Retinal pigment epithelial cell (primary cell): ENCODE results near the gene RAX2.

Experiments used
- DNase-seq: peaks from one replicate; pipeline ENCODE4 v3.0.0-alpha.2; 2010; ENCODE audit warnings: low read depth
- H3K4me3 ChIP-seq: 2 replicates; pipeline ENCODE4 v1.5.1; 2011; ENCODE audit warnings: mild to moderate bottlenecking, low read length, control low read depth, moderate library complexity
- TF ChIP-seq, protein P1 (sequence below): conservative IDR thresholded peaks from 2 replicates; pipeline ENCODE4 v1.5.1; 2011; ENCODE audit warnings: low read depth, low read length, control low read depth, inconsistent platforms

RAX2 gene

DNA sequence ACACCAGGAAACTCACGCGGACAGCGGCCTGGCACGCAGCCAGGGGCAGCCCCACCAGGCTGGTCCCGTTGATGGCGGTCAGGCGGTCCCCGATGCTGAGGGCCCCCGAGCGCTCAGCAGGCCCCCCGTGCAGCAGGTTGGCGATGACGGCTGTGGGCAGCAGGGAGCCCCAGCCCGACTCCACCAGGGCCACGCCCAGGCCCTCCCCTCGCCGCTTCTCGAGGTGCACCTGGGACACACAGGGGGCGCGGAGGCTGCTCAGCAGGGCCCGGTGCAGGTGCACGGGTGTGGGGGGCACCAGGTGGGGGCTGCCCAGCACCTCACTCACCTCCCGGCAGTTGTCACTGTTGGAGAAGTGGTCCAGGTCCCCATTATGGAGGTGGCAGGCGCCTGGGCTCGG is 19.5 kb downstream of the RAX2 start:
- TF ChIP-seq, protein P1, sequence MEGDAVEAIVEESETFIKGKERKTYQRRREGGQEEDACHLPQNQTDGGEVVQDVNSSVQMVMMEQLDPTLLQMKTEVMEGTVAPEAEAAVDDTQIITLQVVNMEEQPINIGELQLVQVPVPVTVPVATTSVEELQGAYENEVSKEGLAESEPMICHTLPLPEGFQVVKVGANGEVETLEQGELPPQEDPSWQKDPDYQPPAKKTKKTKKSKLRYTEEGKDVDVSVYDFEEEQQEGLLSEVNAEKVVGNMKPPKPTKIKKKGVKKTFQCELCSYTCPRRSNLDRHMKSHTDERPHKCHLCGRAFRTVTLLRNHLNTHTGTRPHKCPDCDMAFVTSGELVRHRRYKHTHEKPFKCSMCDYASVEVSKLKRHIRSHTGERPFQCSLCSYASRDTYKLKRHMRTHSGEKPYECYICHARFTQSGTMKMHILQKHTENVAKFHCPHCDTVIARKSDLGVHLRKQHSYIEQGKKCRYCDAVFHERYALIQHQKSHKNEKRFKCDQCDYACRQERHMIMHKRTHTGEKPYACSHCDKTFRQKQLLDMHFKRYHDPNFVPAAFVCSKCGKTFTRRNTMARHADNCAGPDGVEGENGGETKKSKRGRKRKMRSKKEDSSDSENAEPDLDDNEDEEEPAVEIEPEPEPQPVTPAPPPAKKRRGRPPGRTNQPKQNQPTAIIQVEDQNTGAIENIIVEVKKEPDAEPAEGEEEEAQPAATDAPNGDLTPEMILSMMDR = no peak
- DNase-seq = no peak
- H3K4me3 ChIP-seq = no peak overlapping the region

DNA sequence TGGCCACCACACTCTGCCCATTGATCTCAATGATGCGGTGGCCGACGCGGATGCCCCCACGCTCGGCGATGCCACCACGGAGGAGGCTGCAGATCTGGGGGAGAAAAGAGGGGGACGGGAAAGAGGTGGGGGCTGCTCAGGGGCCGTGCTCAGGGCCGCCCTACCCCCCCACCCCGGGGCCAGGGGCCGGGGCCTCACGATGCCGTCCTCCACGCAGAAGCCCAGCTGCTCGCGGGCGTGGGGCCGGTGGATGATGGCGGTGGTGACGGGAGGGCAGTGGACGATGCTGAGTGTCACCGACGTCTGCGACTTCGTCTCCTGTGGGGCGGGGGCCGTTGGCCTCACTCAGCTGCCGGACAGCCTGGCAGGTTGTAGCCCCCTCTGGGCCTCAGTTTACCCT is 20.8 kb downstream of the RAX2 start:
- no peak for DNase-seq
- H3K4me3 ChIP-seq = no peak overlapping the region
- TF ChIP-seq, protein P1 = no peak

DNA sequence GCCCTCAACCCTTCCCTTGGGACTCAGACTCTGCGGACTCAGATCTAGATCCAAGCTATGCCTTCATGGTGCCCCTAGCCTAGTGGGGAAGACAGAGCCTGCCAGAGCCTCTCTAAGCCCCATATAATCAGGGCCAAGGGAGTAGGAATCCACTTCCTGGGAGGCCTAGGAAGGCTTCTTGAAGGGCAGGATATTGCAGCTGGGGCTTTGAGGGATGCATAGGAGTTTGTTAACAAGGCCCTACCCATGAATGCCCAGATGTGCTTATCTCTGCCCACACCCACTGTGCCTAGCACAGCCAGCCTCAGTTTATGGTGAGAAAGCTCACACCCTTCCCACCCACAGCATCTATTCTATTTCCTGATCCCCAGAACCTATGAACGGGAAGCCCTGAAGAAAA is 21.8 kb downstream of the RAX2 start:
- DNase-seq = no peak
- TF ChIP-seq, protein P1 = no peak
- H3K4me3 ChIP-seq = no peak overlapping the region

DNA sequence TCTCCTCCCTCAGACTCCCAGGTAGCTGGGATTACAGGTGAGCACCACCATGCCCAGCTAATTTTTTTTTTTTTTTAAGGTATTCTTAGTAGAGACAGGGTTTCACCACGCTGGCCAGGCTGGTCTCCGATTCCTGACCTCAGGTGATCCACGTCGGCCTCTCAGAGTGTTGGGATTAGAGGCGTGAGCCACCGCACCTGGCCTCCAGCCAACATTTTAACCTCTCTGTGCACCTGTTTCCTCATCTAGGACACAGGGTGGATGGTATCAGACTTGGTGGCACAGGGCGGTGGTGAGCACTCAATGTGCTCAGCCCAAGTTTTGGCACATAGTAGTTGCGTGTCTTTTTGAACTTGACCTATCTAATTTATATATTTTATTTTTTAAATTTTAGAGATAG is 23.1 kb downstream of the RAX2 start:
- H3K4me3 ChIP-seq = no peak overlapping the region
- no peak for DNase-seq
- TF ChIP-seq, protein P1 = no peak

DNA sequence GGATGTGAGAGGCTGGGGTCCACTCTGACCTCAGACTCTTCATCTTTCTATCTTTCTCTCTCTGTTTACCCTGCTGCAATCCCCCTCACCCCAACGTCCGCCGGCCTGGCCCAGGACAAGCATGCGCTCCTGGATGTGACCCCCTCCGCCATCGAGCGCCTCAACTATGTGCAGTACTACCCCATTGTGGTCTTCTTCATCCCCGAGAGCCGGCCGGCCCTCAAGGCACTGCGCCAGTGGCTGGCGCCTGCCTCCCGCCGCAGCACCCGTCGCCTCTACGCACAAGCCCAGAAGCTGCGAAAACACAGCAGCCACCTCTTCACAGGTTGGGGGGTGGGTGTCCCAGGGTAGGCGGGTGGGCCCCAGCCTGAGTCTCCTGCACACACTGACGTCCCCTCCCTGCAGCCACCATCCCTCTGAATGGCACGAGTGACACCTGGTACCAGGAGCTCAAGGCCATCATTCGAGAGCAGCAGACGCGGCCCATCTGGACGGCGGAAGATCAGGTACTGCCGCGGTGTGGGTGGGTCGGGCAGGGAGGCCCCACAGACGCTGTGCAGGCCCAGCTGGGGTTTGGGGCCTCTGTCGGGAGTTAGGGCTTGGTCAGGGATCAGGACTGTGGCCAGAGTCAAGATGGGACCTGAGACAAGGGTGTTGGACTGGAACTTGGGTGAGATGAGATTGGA is 25.5 kb downstream of the RAX2 start:
- TF ChIP-seq, protein P1 = no peak
- DNase-seq = no peak
- no peak overlapping the region for H3K4me3 ChIP-seq

DNA sequence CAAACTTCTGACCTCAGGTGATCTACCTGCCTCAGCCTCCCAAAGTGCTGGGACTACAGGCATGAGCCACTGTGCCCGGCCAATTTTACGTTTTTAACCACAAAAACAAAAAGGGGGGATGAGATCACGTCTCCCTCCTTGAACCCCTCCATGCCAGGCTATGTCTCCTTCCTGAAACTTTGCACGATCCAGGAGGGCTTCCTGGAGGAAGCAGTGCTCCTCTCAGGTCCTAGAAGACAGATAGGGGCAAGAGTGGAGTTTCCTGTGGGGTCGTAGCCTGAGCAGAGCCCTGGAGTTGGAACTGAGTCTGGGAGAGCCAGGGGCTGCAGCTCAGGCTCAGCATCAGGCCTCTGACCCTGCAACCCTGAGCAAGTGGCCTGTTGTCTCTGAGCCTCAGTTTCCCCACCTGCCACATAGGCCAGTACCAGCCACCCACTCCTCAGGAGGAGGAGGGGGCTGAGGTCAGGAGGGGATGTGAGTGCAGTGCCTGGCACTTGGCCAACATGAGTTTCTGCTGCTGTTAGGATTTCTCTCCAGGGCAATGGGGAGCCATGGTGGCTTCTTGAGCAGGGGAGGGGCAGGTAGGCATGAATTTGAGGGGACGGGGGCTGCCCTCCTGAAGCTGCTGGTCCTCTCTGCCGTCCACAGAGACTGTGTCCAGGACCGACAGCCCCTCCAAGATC is 26.5 kb downstream of the RAX2 start:
- no peak overlapping the region for H3K4me3 ChIP-seq
- DNase-seq = no peak
- TF ChIP-seq, protein P1 = no peak

DNA sequence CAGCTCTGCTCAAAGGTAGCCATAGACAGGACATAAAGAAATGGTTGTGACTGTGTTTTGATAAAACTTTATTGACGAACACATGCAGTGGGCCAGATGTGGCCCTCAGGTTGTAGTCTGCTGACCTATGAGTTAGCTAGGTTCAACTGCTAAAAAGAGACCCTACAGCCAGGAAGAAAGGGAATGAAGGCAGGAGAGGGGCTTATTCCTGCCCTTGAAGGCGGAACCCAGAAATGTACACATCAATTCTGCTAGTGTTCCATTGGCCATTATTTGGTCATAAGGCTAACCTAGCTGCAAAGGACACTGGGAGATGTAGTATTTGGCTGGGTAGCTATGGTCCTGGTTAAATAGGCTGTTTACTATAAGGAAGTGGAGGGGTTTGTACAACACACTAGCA is 28.5 kb downstream of the RAX2 start:
- no peak for DNase-seq
- TF ChIP-seq, protein P1 = no peak
- no peak overlapping the region for H3K4me3 ChIP-seq
